H1 (cell line): ENCODE data around the gene MRPL45. TPM values are rescaled to one million over a fixed set of nuclear protein-coding genes. Genes with fewer than 3 reads are reported as not detected.
A peak's percentile ranks its signal among the peaks of the same experiment; 100 is the strongest.

Experiments used
- CTCF ChIA-PET: fragments of 300-600 bp; sonication (Branson Sonifier 250); formaldehyde crosslinking; loops from one replicate; lab custom pipeline; 2021; ENCODE audit not compliant: partially characterized antibody; lab: Charles Lee
- POLR2A ChIA-PET: fragments of 300-600 bp; sonication (Branson Sonifier 250); formaldehyde crosslinking; loops from one replicate; lab custom pipeline; 2021; ENCODE audit warnings: inconsistent platforms; ENCODE audit not compliant: partially characterized antibody; lab: Charles Lee
- DNase-seq, 2 experiments: peaks; one replicate each; pipeline versions ENCODE4 v3.0.0 to v3.0.0-alpha.2; 2010 to 2022; ENCODE audit warnings: low spot score in 2 of 2, low read depth in 1 of 2, mixed read lengths in 1 of 2
- FAIRE-seq: peaks from 2 replicates; lab custom pipeline; 2011; peaks lifted over from hg19 to GRCh38; lab: Jason Lieb, UNC
- H2AFZ ChIP-seq: 2 replicates; pipeline ENCODE4 v1.8.1; 2012; ENCODE audit warnings: low read length, inconsistent platforms
- H2AK5ac ChIP-seq: 2 replicates; pipeline ENCODE4 v1.6.1; 2013; ENCODE audit warnings: low read depth, low read length
- H2BK120ac ChIP-seq: replicated peaks from 2 replicates; pipeline ENCODE3; 2013; ENCODE audit warnings: low read depth, low read length, inconsistent platforms
- H2BK12ac ChIP-seq: 2 replicates; pipeline ENCODE4 v1.6.1; 2013; ENCODE audit warnings: low read depth, low read length
- H2BK15ac ChIP-seq: 2 replicates; pipeline ENCODE4 v1.6.1; 2013; ENCODE audit warnings: low read length
- H2BK20ac ChIP-seq: 2 replicates; pipeline ENCODE4 v1.6.1; 2013; ENCODE audit warnings: low read length
- H2BK5ac ChIP-seq: 2 replicates; pipeline ENCODE4 v1.6.1; 2013; ENCODE audit warnings: low read depth, low read length
- H3K14ac ChIP-seq: 2 replicates; pipeline ENCODE4 v1.6.1; 2013; ENCODE audit warnings: inconsistent platforms; ENCODE audit not compliant: insufficient read length
- H3K18ac ChIP-seq: 2 replicates; pipeline ENCODE4 v1.6.1; 2013; ENCODE audit warnings: low read length; ENCODE audit errors: extremely low read depth
- H3K23ac ChIP-seq: 2 replicates; pipeline ENCODE4 v1.6.1; 2013; ENCODE audit warnings: inconsistent platforms; ENCODE audit not compliant: insufficient read length
- H3K23me2 ChIP-seq: 2 replicates; pipeline ENCODE4 v1.6.1; 2013; ENCODE audit warnings: low read depth, low read length
- H3K27ac ChIP-seq: 2 replicates; pipeline ENCODE4 v1.6.1; 2011; ENCODE audit warnings: low read depth, low read length, inconsistent platforms
- H3K27me3 ChIP-seq, 4 experiments: replicated peaks in 1 of 4; 1 replicate in 1 of 4; 2 replicates in 3 of 4; pipeline versions ENCODE4 v1.6.1 to v1.8.1; 2011 to 2013; ENCODE audit warnings: low read length in 3 of 4, mild to moderate bottlenecking in 3 of 4, inconsistent platforms in 2 of 4, mixed read lengths in 2 of 4, moderate library complexity in 1 of 4; ENCODE audit not compliant: control insufficient read depth in 3 of 4, insufficient read depth in 3 of 4; ENCODE audit errors: extremely low read depth in 1 of 4
- H3K36me3 ChIP-seq, 4 experiments: 2 replicates each; pipeline versions ENCODE4 v1.6.1 to v1.8.1; 2011 to 2013; ENCODE audit warnings: mild to moderate bottlenecking in 4 of 4, low read length in 3 of 4, moderate library complexity in 2 of 4, control low read depth in 1 of 4, inconsistent platforms in 1 of 4; ENCODE audit not compliant: insufficient read depth in 4 of 4, control insufficient read depth in 2 of 4
- H3K4ac ChIP-seq: replicated peaks from 2 replicates; pipeline ENCODE3; 2013; ENCODE audit warnings: low read length, low read depth, mixed read lengths, inconsistent platforms; ENCODE audit not compliant: insufficient read length
- H3K4me1 ChIP-seq, 4 experiments: replicated peaks in 1 of 4; 1 replicate in 1 of 4; 2 replicates in 3 of 4; pipeline versions ENCODE4 v1.6.1 to v1.8.1; 2011 to 2013; ENCODE audit warnings: low read length in 3 of 4, inconsistent platforms in 2 of 4, mixed read lengths in 1 of 4; ENCODE audit not compliant: insufficient read depth in 4 of 4, control insufficient read depth in 3 of 4
- H3K4me2 ChIP-seq, 2 experiments: 2 replicates each; pipeline versions ENCODE4 v1.6.1 to v1.8.1; 2011 to 2013; ENCODE audit warnings: low read depth in 2 of 2, low read length in 2 of 2, control low read depth in 1 of 2, inconsistent platforms in 1 of 2, mild to moderate bottlenecking in 1 of 2; ENCODE audit not compliant: insufficient read depth in 1 of 2
- H3K4me3 ChIP-seq, 4 experiments: fragments of 200-600, 300-600 bp in 1 of 4; sonication (generic), shearing (Covaris generic), sonication (Bioruptor Twin) in 1 of 4; 2 replicates each; pipeline versions ENCODE4 v1.5.1 to v1.8.1; 2011 to 2016; ENCODE audit warnings: low read length in 4 of 4, low read depth in 3 of 4, control low read depth in 2 of 4, inconsistent platforms in 2 of 4, mild to moderate bottlenecking in 2 of 4, mixed read lengths in 1 of 4, moderate library complexity in 1 of 4; ENCODE audit not compliant: insufficient read depth in 2 of 4; ENCODE audit errors: extremely low read depth in 1 of 4
- H3K56ac ChIP-seq: replicated peaks from 2 replicates; pipeline ENCODE3; 2013; ENCODE audit warnings: low read depth, mild to moderate bottlenecking, mixed read lengths, low read length, inconsistent platforms; ENCODE audit not compliant: insufficient read length
- H3K79me1 ChIP-seq: 2 replicates; pipeline ENCODE4 v1.6.1; 2013; ENCODE audit warnings: low read depth, low read length, control low read depth
- H3K79me2 ChIP-seq, 2 experiments: 2 replicates each; pipeline versions ENCODE4 v1.6.1 to v1.8.1; 2012 to 2013; ENCODE audit warnings: low read length in 2 of 2, mild to moderate bottlenecking in 2 of 2, inconsistent platforms in 1 of 2; ENCODE audit not compliant: insufficient read depth in 2 of 2, control insufficient read depth in 1 of 2
- H3K9ac ChIP-seq, 4 experiments: replicated peaks in 1 of 4; 1 replicate in 1 of 4; 2 replicates in 3 of 4; pipeline versions ENCODE4 v1.6.1 to v1.8.1; 2011 to 2013; ENCODE audit warnings: low read depth in 3 of 4, low read length in 3 of 4, control low read depth in 2 of 4, mild to moderate bottlenecking in 2 of 4, moderate library complexity in 2 of 4, inconsistent platforms in 1 of 4; ENCODE audit errors: extremely low read depth in 1 of 4
- H3K9me3 ChIP-seq, 2 experiments: 2 replicates each; pipeline versions ENCODE4 v1.6.1 to v1.8.1; 2012 to 2013; ENCODE audit warnings: mild to moderate bottlenecking in 2 of 2, moderate library complexity in 2 of 2, control low read depth in 1 of 2, inconsistent platforms in 1 of 2, low read depth in 1 of 2, low read length in 1 of 2, mixed read lengths in 1 of 2; ENCODE audit not compliant: insufficient read depth in 2 of 2
- H4K20me1 ChIP-seq, 2 experiments: replicated peaks in 1 of 2; 2 replicates each; pipeline versions ENCODE3 to v1.8.1; 2011 to 2013; ENCODE audit warnings: inconsistent platforms in 2 of 2, low read length in 2 of 2, mild to moderate bottlenecking in 1 of 2; ENCODE audit not compliant: insufficient read depth in 2 of 2, control insufficient read depth in 1 of 2
- H4K5ac ChIP-seq: 2 replicates; pipeline ENCODE4 v1.6.1; 2013; ENCODE audit warnings: low read length, low read depth, mixed read lengths, inconsistent platforms; ENCODE audit not compliant: insufficient read length
- H4K8ac ChIP-seq: 2 replicates; pipeline ENCODE4 v1.8.0; 2013; ENCODE audit warnings: mild to moderate bottlenecking, moderate library complexity, low read length, inconsistent platforms; ENCODE audit not compliant: insufficient read depth; ENCODE audit errors: extremely low read depth
- H4K91ac ChIP-seq: replicated peaks from 2 replicates; pipeline ENCODE3; 2013; ENCODE audit warnings: low read length, mixed read lengths, inconsistent platforms; ENCODE audit not compliant: insufficient read length
- ATF2 ChIP-seq: IDR thresholded peaks from 2 replicates; pipeline ENCODE4 v1.6.1; 2012; ENCODE audit warnings: low read length, inconsistent platforms
- BRCA1 ChIP-seq: IDR thresholded peaks from 2 replicates; pipeline ENCODE4 v1.6.1; 2012; ENCODE audit warnings: low read depth, low read length, improper control_type of control experiment
- CREB1 ChIP-seq: IDR thresholded peaks from 2 replicates; pipeline ENCODE4 v1.6.1; 2012; ENCODE audit warnings: inconsistent platforms
- EP300 ChIP-seq, 2 experiments: IDR thresholded peaks; 1 replicate in 1 of 2; 2 replicates in 1 of 2; pipeline ENCODE4 v1.6.1; 2011 to 2012; ENCODE audit warnings: low read depth in 2 of 2, low read length in 2 of 2, mild to moderate bottlenecking in 2 of 2, borderline replicate concordance in 1 of 2, inconsistent platforms in 1 of 2, moderate library complexity in 1 of 2
- FOSL1 ChIP-seq: IDR thresholded peaks from 2 replicates; pipeline ENCODE4 v1.6.1; 2011; ENCODE audit warnings: mild to moderate bottlenecking, low read depth, low read length, moderate library complexity; ENCODE audit not compliant: insufficient read depth
- GABPA ChIP-seq: IDR thresholded peaks from 2 replicates; pipeline ENCODE4 v1.6.1; 2011; ENCODE audit warnings: mild to moderate bottlenecking, low read length, moderate library complexity, borderline replicate concordance; ENCODE audit not compliant: insufficient read depth
- GTF2F1 ChIP-seq: IDR thresholded peaks from 2 replicates; pipeline ENCODE4 v1.6.1; 2012; ENCODE audit warnings: low read depth, low read length, improper control_type of control experiment, borderline replicate concordance
- JUN ChIP-seq: IDR thresholded peaks from 2 replicates; pipeline ENCODE4 v1.6.1; 2011; ENCODE audit warnings: low read depth, mild to moderate bottlenecking, improper control_type of control experiment, low read length
- NRF1 ChIP-seq: IDR thresholded peaks from 2 replicates; pipeline ENCODE4 v1.6.1; 2011; ENCODE audit warnings: mild to moderate bottlenecking, low read depth, low read length, improper control_type of control experiment
- TBP ChIP-seq: IDR thresholded peaks from 2 replicates; pipeline ENCODE4 v1.6.1; 2011; ENCODE audit warnings: low read depth, low read length, improper control_type of control experiment
- USF2 ChIP-seq: IDR thresholded peaks from 2 replicates; pipeline ENCODE4 v1.6.1; 2011; ENCODE audit warnings: low read length, improper control_type of control experiment
- WGBS, 2 experiments: shearing (Covaris generic) in 1 of 2; methylation state at CpG; one replicate each; pipeline versions ENCODE4 v1.1.6 to v1.1.7; 2013 to 2015; ENCODE audit warnings: low lambda C conversion rate in 2 of 2, mixed read lengths in 2 of 2, inconsistent platforms in 1 of 2, low coverage in 1 of 2, missing lambda C conversion rate in 1 of 2; ENCODE audit not compliant: insufficient replicate concordance in 2 of 2, insufficient coverage in 1 of 2, insufficient read length in 1 of 2; ENCODE audit errors: extremely low coverage in 1 of 2, missing lambda C conversion rate in 1 of 2; 5-methylcytosine and 5-hydroxymethylcytosine counted together
- polyA plus RNA-seq, 7 experiments: library from polyadenylated mRNA; depleted of rRNA in 3 of 7; stranded (reverse) in 5 of 7; unstranded in 2 of 7; fragments of >200 nt in 5 of 7; fragments of 200-250 nt in 2 of 7; gene quantifications; 1 replicate in 5 of 7; 2 replicates in 1 of 7; 4 replicates in 1 of 7; pipeline versions ENCODE4 v1.2.1 to v1.2.3, GENCODE V29; 2011 to 2013; ENCODE audit warnings: missing spikeins in 2 of 7, mixed read lengths in 2 of 7
- total RNA-seq: library from RNA; stranded (reverse); fragmentation: NEBNext Ultra II Directional; extraction: Animal tissue kit (Norgen Biotek cat#: 25700); gene quantifications from 2 replicates; pipeline ENCODE4 v1.2.1, GENCODE V29; 2021

MRPL45 gene
- total and polyA plus RNA-seq, 2 of the 8 experiments (the other 6 are each of a cell fraction or from before 2014, with no cell fraction given): 65.6 to 71.7 TPM

GRCh38 chr17:38344420-38344745 is 47.4 kb downstream of the MRPL45 start:
- Histone ChIP-seq H3K27me3 (no peaks in the 10 kb centered on the region), H3K79me1 (no peaks in the 10 kb centered on the region), H2BK12ac (no peak overlapping the region), H2BK20ac (0 out of 2 replicates have a peak overlapping the region, but pooled peaks have one; percentile 15), H3K23me2 (no peaks in the 10 kb centered on the region), H2BK15ac (no peak overlapping the region), H3K4me3 (no peak overlapping the region), H4K91ac (no peak overlapping the region), H3K56ac (no peak overlapping the region), H3K18ac (no peak overlapping the region), H4K8ac (no peak overlapping the region), H2AFZ (no peak overlapping the region), H3K9me3 (no peaks in the 10 kb centered on the region), H3K36me3 (no peaks in the 10 kb centered on the region), H3K27ac (no peak overlapping the region), H4K20me1 (no peaks in the 10 kb centered on the region), H2BK120ac (no peak overlapping the region), H3K4ac (no peak overlapping the region), H3K4me2 (no peak overlapping the region), H3K9ac (no peak overlapping the region), H3K14ac (no peak overlapping the region), H3K79me2 (no peaks in the 10 kb centered on the region), H2BK5ac (no peak overlapping the region), H2AK5ac (no peak overlapping the region), H3K23ac (no peak overlapping the region), H4K5ac (no peak overlapping the region), H3K4me1 (peaks cover 0 to 9% (median 3%) of the 10 kb centered on the region in 4 experiments; a peak in 3 of 7 replicates)
- DNase-seq: no peak
- FAIRE-seq: no peak
- CTCF ChIA-PET: interaction anchor here (0.9 to 25.7 kb wide), 6 partner anchors 8 to 99 kb away, joined by 3 to 400 read pairs (median 6); partner anchors contain the start of gene ARHGAP23
- 90% methylated on average over 3 of the region's 3 CpGs; no CpG with 5 or more reads in 1 of the 2 experiments for WGBS, 2 experiments
- POLR2A ChIA-PET: interaction anchor here (0.7 to 1.7 kb wide), 7 partner anchors 8 to 74 kb away, joined by 3 to 5 read pairs (median 3); no protein-coding TSS in a partner anchor
- TF ChIP-seq ATF2 (no peak), NRF1 (no peak), CREB1 (no peak), FOSL1 (no peak), USF2 (no peak), GTF2F1 (no peak), BRCA1 (no peak), JUN (no peak), TBP (no peak), GABPA (no peak), EP300 (IDR thresholded peaks at IDR 0.05; ENCODE audit: borderline replicate concordance in 1 of 2, low read depth in 2 of 2, low read length in 2 of 2) (no peak)
